Astrocyte (in vitro differentiated cells and primary cell): ENCODE results near the gene ZFAND2B. TPM values are rescaled to one million over a fixed set of nuclear protein-coding genes. Genes with fewer than 3 reads are reported as not detected.
A peak's percentile ranks its signal among the peaks of the same experiment; 100 is the strongest.

Source experiments
- DNase-seq: peaks from one replicate; pipeline ENCODE4 v3.0.0-alpha.2; 2010; ENCODE audit warnings: low read depth
- FAIRE-seq: peaks from 2 replicates; lab custom pipeline; 2011; peaks lifted over from hg19 to GRCh38; lab: Jason Lieb, UNC
- H2AFZ ChIP-seq: 2 replicates; pipeline ENCODE4 v1.6.0; 2012; ENCODE audit warnings: low read depth, low read length, inconsistent platforms
- H3K27ac ChIP-seq: 2 replicates; pipeline ENCODE4 v1.5.1; 2011; ENCODE audit warnings: low read depth, low read length, inconsistent platforms
- H3K27me3 ChIP-seq: 2 replicates; pipeline ENCODE4 v1.6.0; 2011; ENCODE audit warnings: low read length, inconsistent platforms; ENCODE audit not compliant: insufficient read depth
- H3K36me3 ChIP-seq: 2 replicates; pipeline ENCODE4 v1.5.1; 2011; ENCODE audit warnings: low read length, inconsistent platforms; ENCODE audit not compliant: insufficient read depth
- H3K4me1 ChIP-seq: 2 replicates; pipeline ENCODE4 v1.5.1; 2011; ENCODE audit warnings: low read length, inconsistent platforms; ENCODE audit not compliant: insufficient read depth
- H3K4me2 ChIP-seq: 2 replicates; pipeline ENCODE4 v1.6.0; 2012; ENCODE audit warnings: low read length, inconsistent platforms
- H3K4me3 ChIP-seq: 2 replicates; pipeline ENCODE4 v1.5.1; 2011; ENCODE audit warnings: low read depth, mild to moderate bottlenecking, low read length, inconsistent platforms; ENCODE audit not compliant: insufficient read depth
- H3K79me2 ChIP-seq: 2 replicates; pipeline ENCODE4 v1.6.0; 2012; ENCODE audit warnings: mild to moderate bottlenecking, low read length, inconsistent platforms; ENCODE audit not compliant: insufficient read depth
- H3K9ac ChIP-seq: 2 replicates; pipeline ENCODE4 v1.6.0; 2012; ENCODE audit warnings: mild to moderate bottlenecking, low read length, inconsistent platforms
- H3K9me3 ChIP-seq: 2 replicates; pipeline ENCODE4 v1.5.1; 2012; ENCODE audit warnings: low read depth, mild to moderate bottlenecking, low read length, inconsistent platforms; ENCODE audit not compliant: insufficient read depth
- H4K20me1 ChIP-seq: 2 replicates; pipeline ENCODE4 v1.6.0; 2012; ENCODE audit warnings: low read length, inconsistent platforms; ENCODE audit not compliant: insufficient read depth
- H3K27ac Mint-ChIP-seq: one replicate; pipeline ENCODE4 v1.8.0; 2021; ENCODE audit warnings: mild to moderate bottlenecking, mixed read lengths; ENCODE audit not compliant: unreplicated experiment
- H3K27me3 Mint-ChIP-seq: one replicate; pipeline ENCODE4 v1.8.0; 2021; ENCODE audit warnings: low read depth, mixed read lengths; ENCODE audit not compliant: unreplicated experiment
- H3K36me3 Mint-ChIP-seq: one replicate; pipeline ENCODE4 v1.8.0; 2021; ENCODE audit warnings: low read depth, mixed read lengths; ENCODE audit not compliant: unreplicated experiment
- H3K4me1 Mint-ChIP-seq: one replicate; pipeline ENCODE4 v1.8.0; 2021; ENCODE audit warnings: low read depth, mixed read lengths; ENCODE audit not compliant: unreplicated experiment
- H3K4me3 Mint-ChIP-seq: one replicate; pipeline ENCODE4 v1.8.0; 2021; ENCODE audit warnings: mild to moderate bottlenecking, moderate library complexity, mixed read lengths; ENCODE audit not compliant: unreplicated experiment
- H3K9me3 Mint-ChIP-seq: one replicate; pipeline ENCODE4 v1.8.0; 2021; ENCODE audit warnings: mild to moderate bottlenecking, mixed read lengths; ENCODE audit not compliant: unreplicated experiment
- CTCF ChIP-seq: IDR thresholded peaks from 2 replicates; pipeline ENCODE4 v1.5.1; 2011; ENCODE audit warnings: low read depth, mild to moderate bottlenecking, inconsistent platforms, low read length, moderate library complexity; ENCODE audit not compliant: insufficient read depth
- EZH2 ChIP-seq: IDR thresholded peaks from 2 replicates; pipeline ENCODE4 v1.6.1; 2012; ENCODE audit warnings: mild to moderate bottlenecking, low read length, inconsistent platforms; ENCODE audit not compliant: insufficient read depth
- total RNA-seq: library from RNA; stranded (reverse); gene quantifications from 2 replicates; pipeline ENCODE4 v1.2.1, GENCODE V29; 2021

ZFAND2B gene
- total RNA-seq, 1 donor from 2014 or later, result 24.0 TPM

- DNase-seq, result no peak
- Histone ChIP-seq H3K27ac (peak overlapping the region; percentile 86), H3K79me2 (peaks cover 35% of the 10 kb centered on the region), H3K9me3 (no peaks in the 10 kb centered on the region), H3K4me3 (peak overlapping the region; percentile 93), H3K4me2 (peak overlapping the region; percentile 99), H2AFZ (peak overlapping the region; percentile 61), H4K20me1 (peaks cover 10% of the 10 kb centered on the region), H3K4me1 (peaks cover 20% of the 10 kb centered on the region), H3K9ac (peak overlapping the region; percentile 90), H3K36me3 (peaks cover 26% of the 10 kb centered on the region), H3K27me3 (no peaks in the 10 kb centered on the region)
- H3K36me3 Mint-ChIP-seq, result peaks cover 24% of the 10 kb centered on the region
- no peak for FAIRE-seq
- H3K4me3 Mint-ChIP-seq, result peak overlapping the region; percentile 88
- H3K4me1 Mint-ChIP-seq, result peaks cover 10% of the 10 kb centered on the region
- H3K9me3 Mint-ChIP-seq, result no peaks in the 10 kb centered on the region
- no peaks in the 10 kb centered on the region for H3K27me3 Mint-ChIP-seq
- TF ChIP-seq CTCF, result no peak
- no peak for TF ChIP-seq EZH2
- H3K27ac Mint-ChIP-seq, result no peak overlapping the region
Observed at GRCh38 chr2:219228041-219228910, 21.7 kb downstream of the ZFAND2B start.

DNA sequence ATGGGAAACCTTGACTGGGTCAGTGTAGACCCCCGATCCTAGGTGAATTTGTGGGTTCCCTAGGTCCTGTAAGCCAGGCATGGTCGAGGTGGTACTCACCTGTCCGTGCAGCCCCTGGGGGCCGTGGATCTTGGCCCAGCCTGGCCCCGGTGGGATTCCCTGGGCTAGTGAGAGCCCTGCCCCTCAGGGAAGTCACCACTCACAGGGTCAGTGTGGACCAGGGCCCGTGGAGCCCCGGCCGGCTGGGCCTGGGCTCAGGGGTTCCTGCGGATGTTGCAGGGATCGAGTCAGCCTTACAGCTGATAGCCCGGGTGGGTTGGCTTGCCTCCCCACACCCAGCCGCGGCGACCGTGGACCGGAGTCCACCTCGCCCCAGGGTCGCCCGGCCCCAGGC is 22.3 kb downstream of the ZFAND2B start:
- H3K27ac ChIP-seq, result peak overlapping the region; percentile 86
- peaks cover 10% of the 10 kb centered on the region for H4K20me1 ChIP-seq
- Mint-ChIP-seq H3K27ac (no peak overlapping the region), H3K36me3 (peaks cover 23% of the 10 kb centered on the region), H3K27me3 (no peaks in the 10 kb centered on the region), H3K9me3 (no peaks in the 10 kb centered on the region), H3K4me3 (peak overlapping the region; percentile 88), H3K4me1 (peaks cover 10% of the 10 kb centered on the region)
- FAIRE-seq, result no peak
- H3K4me1 ChIP-seq, result peaks cover 20% of the 10 kb centered on the region
- H3K79me2 ChIP-seq, result peaks cover 35% of the 10 kb centered on the region
- H3K4me3 ChIP-seq, result peak overlapping the region; percentile 93
- no peak for TF ChIP-seq EZH2
- TF ChIP-seq CTCF, result no peak
- H3K27me3 ChIP-seq, result no peaks in the 10 kb centered on the region
- H3K9me3 ChIP-seq, result no peaks in the 10 kb centered on the region
- peak overlapping the region; percentile 90 for H3K9ac ChIP-seq
- peaks cover 25% of the 10 kb centered on the region for H3K36me3 ChIP-seq
- peak overlapping the region; percentile 61 for H2AFZ ChIP-seq
- H3K4me2 ChIP-seq, result peak overlapping the region; percentile 99
- no peak for DNase-seq
